Measurements from ENCODE around the gene PWWP2B. TPM values are rescaled to one million over a fixed set of nuclear protein-coding genes. Genes with fewer than 3 reads are reported as not detected.
A peak's percentile ranks its signal among the peaks of the same experiment; 100 is the strongest.

The PWWP2B gene
- total and polyA plus RNA-seq, 2 of the 13 experiments (the other 11 are each of a cell fraction or from before 2014, with no cell fraction given), result 2.3 to 4.7 TPM

GRCh38 chr10:132459301-132460003 lies 62.5 kb downstream of the PWWP2B start (continued):
- TF ChIP-seq ZNF792 (CRISPR knock-in tag; IDR thresholded peaks at IDR 0.05), result no peak
- TF ChIP-seq GPN1 (CRISPR knock-in tag; IDR thresholded peaks at IDR 0.05; ENCODE audit: borderline replicate concordance), result no peak
- TF ChIP-seq ZNF124 (CRISPR knock-in tag; IDR thresholded peaks at IDR 0.05), result no peak
- no peak for TF ChIP-seq TGIF2 (CRISPR knock-in tag; IDR thresholded peaks at IDR 0.05)
- no peak for TF ChIP-seq SRSF4 (IDR thresholded peaks at IDR 0.05; ENCODE audit: low read depth, low read length, poor library complexity, severe bottlenecking)
- TF ChIP-seq ZNF879 (CRISPR knock-in tag; IDR thresholded peaks at IDR 0.05), result 0 out of 2 replicates have a peak, but pooled peaks have one; percentile 53
- no peak for TF ChIP-seq ZNF652 (CRISPR knock-in tag; IDR thresholded peaks at IDR 0.05; ENCODE audit: borderline replicate concordance, low read depth)
- TF ChIP-seq HNF1B (CRISPR knock-in tag; IDR thresholded peaks at IDR 0.05), result no peak
- TF ChIP-seq KLF15 (CRISPR knock-in tag; IDR thresholded peaks at IDR 0.05; ENCODE audit: borderline replicate concordance), result no peak
- TF ChIP-seq MAFF (IDR thresholded peaks at IDR 0.05; ENCODE audit: low read depth, low read length), result no peak
- TF ChIP-seq ZNF777 (CRISPR knock-in tag; IDR thresholded peaks at IDR 0.05), result 0 out of 2 replicates have a peak, but pooled peaks have one; percentile 23
- TF ChIP-seq ZNF543 (CRISPR knock-in tag; IDR thresholded peaks at IDR 0.05), result no peak
- TF ChIP-seq E2F2 (CRISPR knock-in tag; IDR thresholded peaks at IDR 0.05; ENCODE audit: borderline replicate concordance), result no peak
- TF ChIP-seq HNF4G (IDR thresholded peaks at IDR 0.05; ENCODE audit: borderline replicate concordance, low read depth, low read length), result peak; percentile 76
- no peak for TF ChIP-seq HNF4G (CRISPR knock-in tag; IDR thresholded peaks at IDR 0.05; ENCODE audit: borderline replicate concordance, low read depth)
- TF ChIP-seq ZNF687 (CRISPR knock-in tag; IDR thresholded peaks at IDR 0.05), result peak; percentile 75
- peak; percentile 44; the same call in 1 of the 2 replicates for TF ChIP-seq NCOR1 (IDR thresholded peaks at IDR 0.05; ENCODE audit: borderline replicate concordance, low read length)
- TF ChIP-seq ZNF501 (CRISPR knock-in tag; IDR thresholded peaks at IDR 0.05), result no peak
- no peak for TF ChIP-seq TEAD2 (CRISPR knock-in tag; IDR thresholded peaks at IDR 0.05)
- no peak for TF ChIP-seq ZSCAN22 (CRISPR knock-in tag; IDR thresholded peaks at IDR 0.05)
